PC-3 (cell line): Measurements from ENCODE around the gene GRK3. TPM values are rescaled to one million over a fixed set of nuclear protein-coding genes. Genes with fewer than 3 reads are reported as not detected.
"Not testable (repeated sequence)": the region's sequence is repeated elsewhere in the genome, so short reads cannot be mapped to it uniquely, and the experiment has no call there.

Experiments used
- ATAC-seq: fragments of 200-7000 bp; cut with Tn5 transposase; 2 replicates; pipeline ENCODE4 v1.9.1; 2020; ENCODE audit warnings: mild to moderate bottlenecking, moderate library complexity
- BruUV-seq: library from RNA; stranded (reverse); fragments of 400-500 nt; replicated peaks from 2 replicates; lab custom pipeline; 2021; lab: Mats Ljungman, UMichigan
- CTCF ChIA-PET: fragments of 300-600 bp; sonication (Branson Sonifier 250); formaldehyde crosslinking; loops from one replicate; lab custom pipeline; 2022; ENCODE audit warnings: antibody characterized with exemption; lab: Charles Lee
- POLR2A ChIA-PET: fragments of 300-600 bp; sonication (Branson Sonifier 250); formaldehyde crosslinking; loops from one replicate; lab custom pipeline; 2022; ENCODE audit warnings: antibody characterized with exemption; ENCODE audit not compliant: unreplicated experiment; lab: Charles Lee
- DNase-seq: peaks from one replicate; pipeline ENCODE4 v3.0.0-alpha.2; 2015
- H2AFZ ChIP-seq: fragments of 300-600 bp; sonication (generic); 2 replicates; pipeline ENCODE4 v1.6.0; 2016; ENCODE audit warnings: antibody characterized with exemption, low read length
- H3F3A ChIP-seq: fragments of 300-600 bp; sonication (generic); one replicate; pipeline ENCODE4 v1.6.0; 2017; ENCODE audit warnings: antibody characterized with exemption, low read length, control low read depth, mild to moderate bottlenecking; ENCODE audit not compliant: unreplicated experiment
- H3K27ac ChIP-seq: fragments of 300-600 bp; sonication (generic); 2 replicates; pipeline ENCODE4 v1.5.1; 2016; ENCODE audit warnings: mild to moderate bottlenecking, low read length
- H3K27me3 ChIP-seq: fragments of 300-600 bp; sonication (generic); 2 replicates; pipeline ENCODE4 v1.6.1; 2016; ENCODE audit warnings: low read length, mixed read lengths
- H3K36me3 ChIP-seq: fragments of 300-600 bp; sonication (generic); 2 replicates; pipeline ENCODE4 v1.6.1; 2016; ENCODE audit warnings: low read depth, mixed run types, low read length, mixed read lengths
- H3K4me1 ChIP-seq: fragments of 300-600 bp; sonication (generic); 2 replicates; pipeline ENCODE4 v1.5.1; 2016; ENCODE audit warnings: low read length; ENCODE audit not compliant: insufficient read depth
- H3K4me2 ChIP-seq: fragments of 300-600 bp; sonication (generic); 2 replicates; pipeline ENCODE4 v1.6.0; 2016; ENCODE audit warnings: low read length
- H3K4me3 ChIP-seq: fragments of 300-600 bp; sonication (generic); 2 replicates; pipeline ENCODE4 v1.5.1; 2016; ENCODE audit warnings: mild to moderate bottlenecking, low read length, mixed read lengths
- H3K79me2 ChIP-seq: fragments of 300-600 bp; sonication (generic); 2 replicates; pipeline ENCODE4 v1.6.1; 2017; ENCODE audit warnings: low read length, mixed read lengths
- H3K9ac ChIP-seq: fragments of 300-600 bp; sonication (generic); 2 replicates; pipeline ENCODE4 v1.6.0; 2016; ENCODE audit warnings: mild to moderate bottlenecking, low read length
- H3K9me2 ChIP-seq: fragments of 300-600 bp; sonication (generic); replicated peaks from 2 replicates; pipeline ENCODE4 v1.6.1; 2016; ENCODE audit warnings: mixed run types, low read length, mixed read lengths
- H3K9me3 ChIP-seq: fragments of 300-600 bp; sonication (generic); 2 replicates; pipeline ENCODE4 v1.6.1; 2016; ENCODE audit warnings: low read length, mixed read lengths
- H4K20me1 ChIP-seq: fragments of 300-600 bp; sonication (generic); 2 replicates; pipeline ENCODE4 v1.6.1; 2016; ENCODE audit warnings: low read length, mixed read lengths
- CTCF ChIP-seq: fragments of 300-600 bp; sonication (generic); conservative IDR thresholded peaks from 2 replicates; pipeline ENCODE4 v1.5.1; 2017; ENCODE audit warnings: antibody characterized with exemption, low read depth, mild to moderate bottlenecking, low read length
- EZH2 ChIP-seq: fragments of 300-600 bp; sonication (generic); IDR thresholded peaks from one replicate; pipeline ENCODE4 v1.6.1; 2017; ENCODE audit warnings: antibody characterized with exemption, mild to moderate bottlenecking, low read length; ENCODE audit not compliant: unreplicated experiment
- EZH2phosphoT487 ChIP-seq: fragments of 300-600 bp; sonication (generic); IDR thresholded peaks from 2 replicates; pipeline ENCODE4 v1.6.1; 2018; ENCODE audit warnings: mild to moderate bottlenecking, antibody characterized with exemption, low read length, borderline replicate concordance
- intact Hi-C: fragments of 100-400 bp; cut with micrococcal nuclease; formaldehyde crosslinking; loops from 2 replicates; pipeline ENCODE4 v1.9.0; 2023
- total RNA-seq: library from RNA; depleted of rRNA; stranded (reverse); fragments of >200 nt; gene quantifications from 2 replicates; pipeline ENCODE4 v1.2.3, GENCODE V29; 2014

The GRK3 gene
- total RNA-seq, 1 experiment from 2014 or later, result under 0.01 TPM

GRCh38 chr22:25611284-25611683 lies 46.8 kb downstream of the GRK3 start:
- H3F3A ChIP-seq, ATAC-seq, H3K4me1 ChIP-seq, H3K9me2 ChIP-seq, H3K4me3 ChIP-seq, H3K36me3 ChIP-seq, intact Hi-C loops, H3K9me3 ChIP-seq, CTCF ChIA-PET, H2AFZ ChIP-seq, H3K79me2 ChIP-seq, H3K27ac ChIP-seq, H3K27me3 ChIP-seq, H3K4me2 ChIP-seq, DNase-seq, BruUV-seq, POLR2A ChIA-PET, H3K9ac ChIP-seq, H4K20me1 ChIP-seq: not testable (repeated sequence)

GRCh38 chr22:25613131-25613530 lies 48.7 kb downstream of the GRK3 start:
- H3K27ac ChIP-seq, H3K9ac ChIP-seq, H4K20me1 ChIP-seq, H3K4me2 ChIP-seq, CTCF ChIA-PET, intact Hi-C loops, H3K36me3 ChIP-seq, H3K4me3 ChIP-seq, H3K4me1 ChIP-seq, POLR2A ChIA-PET, H3K9me2 ChIP-seq, H3K27me3 ChIP-seq, DNase-seq, BruUV-seq, H3F3A ChIP-seq, H2AFZ ChIP-seq, H3K9me3 ChIP-seq, ATAC-seq, H3K79me2 ChIP-seq: not testable (repeated sequence)

GRCh38 chr22:25613558-25613957 lies 49.1 kb downstream of the GRK3 start:
- BruUV-seq, DNase-seq, intact Hi-C loops, H2AFZ ChIP-seq, H4K20me1 ChIP-seq, H3K4me2 ChIP-seq, H3K4me3 ChIP-seq, H3K36me3 ChIP-seq, H3K9ac ChIP-seq, H3F3A ChIP-seq, ATAC-seq, H3K9me3 ChIP-seq, CTCF ChIA-PET, H3K9me2 ChIP-seq, H3K79me2 ChIP-seq, H3K27ac ChIP-seq, H3K4me1 ChIP-seq, POLR2A ChIA-PET, H3K27me3 ChIP-seq: not testable (repeated sequence)

- CTCF ChIA-PET, result not testable (repeated sequence)
These were observed 50.3 kb downstream of the GRK3 start for GRCh38 chr22:25614791-25615190.

GRCh38 chr22:25621986-25622385 lies 57.5 kb downstream of the GRK3 start:
- no peaks in the 10 kb centered on the region for H3F3A ChIP-seq
- intact Hi-C loops, result no loop called here
- DNase-seq (no peak), ATAC-seq (no peak)
- H3K9me2 ChIP-seq, result no peaks in the 10 kb centered on the region
- peaks cover 21% of the 10 kb centered on the region for H3K27me3 ChIP-seq
- ChIA-PET CTCF (no interaction called here), POLR2A (no interaction called here)
- H3K79me2 ChIP-seq, result no peaks in the 10 kb centered on the region
- no peak overlapping the region for H3K27ac ChIP-seq
- no peak overlapping the region for H3K4me2 ChIP-seq
- no TSS peak for BruUV-seq
- no peak overlapping the region for H3K4me3 ChIP-seq
- H3K9ac ChIP-seq, result no peak overlapping the region
- H2AFZ ChIP-seq, result no peak overlapping the region
- H4K20me1 ChIP-seq, result no peaks in the 10 kb centered on the region
- H3K9me3 ChIP-seq, result no peaks in the 10 kb centered on the region
- no peaks in the 10 kb centered on the region for H3K4me1 ChIP-seq
- TF ChIP-seq EZH2, result no peak
- no peak for TF ChIP-seq CTCF
- TF ChIP-seq EZH2phosphoT487, result no peak
- H3K36me3 ChIP-seq, result no peaks in the 10 kb centered on the region

More at GRCh38 chr22:25614791-25615190, 50.3 kb downstream of the GRK3 start:
- H3K79me2 ChIP-seq, ATAC-seq, H3K9ac ChIP-seq, intact Hi-C loops, H4K20me1 ChIP-seq, H3K36me3 ChIP-seq, H3K9me3 ChIP-seq, H3K27ac ChIP-seq, H3K4me1 ChIP-seq, H3K27me3 ChIP-seq, H3K4me2 ChIP-seq, BruUV-seq, H3F3A ChIP-seq, H2AFZ ChIP-seq, H3K4me3 ChIP-seq, H3K9me2 ChIP-seq, POLR2A ChIA-PET, DNase-seq: not testable (repeated sequence)
